Measurements from ENCODE around the gene DAD1.
"Not testable (repeated sequence)": the region's sequence is repeated elsewhere in the genome, so short reads cannot be mapped to it uniquely, and the experiment has no call there.

Gene DAD1

GRCh38 chr14:22598896-22599244 is 9.8 kb upstream of the DAD1 start:
- DNase-seq (ENCODE audit: low read depth), result peak; percentile 7

- DNase-seq (ENCODE audit: low read depth), result peak; percentile 26
Observed at GRCh38 chr14:22598099-22598895, 9.3 kb upstream of the DAD1 start, which contains the start of gene ABHD4. TSS of gene ABHD4 (plus strand) at chr14:22598300. CDS start at chr14:22598307, 7 bp downstream.

- DNase-seq (ENCODE audit: low read depth), result no peak
Observed at GRCh38 chr14:22597771-22598098, 8.7 kb upstream of the DAD1 start.

GRCh38 chr14:22597265-22597664 is 8.2 kb upstream of the DAD1 start:
- no peak for DNase-seq (ENCODE audit: low read depth)

GRCh38 chr14:22596354-22596879 is 7.4 kb upstream of the DAD1 start:
- no peak for DNase-seq (ENCODE audit: low read depth)

- no peak for DNase-seq (ENCODE audit: low read depth)
Observed at GRCh38 chr14:22594156-22594716, 5.2 kb upstream of the DAD1 start.

GRCh38 chr14:22593601-22594000 is 4.6 kb upstream of the DAD1 start:
- no peak for DNase-seq (ENCODE audit: low read depth)

- DNase-seq (ENCODE audit: low read depth), result no peak
Observed at GRCh38 chr14:22593189-22593588, 4.2 kb upstream of the DAD1 start.

- no peak for DNase-seq (ENCODE audit: low read depth)
Observed at GRCh38 chr14:22588526-22589095, 413 bp downstream of the DAD1 start.

GRCh38 chr14:22587677-22588422 is 1.2 kb downstream of the DAD1 start:
- DNase-seq (ENCODE audit: low read depth), result not testable (repeated sequence)

GRCh38 chr14:22587247-22587646 is 1.8 kb downstream of the DAD1 start:
- no peak for DNase-seq (ENCODE audit: low read depth)

- DNase-seq (ENCODE audit: low read depth), result no peak
Observed at GRCh38 chr14:22583994-22584393, 5.0 kb downstream of the DAD1 start.

- no peak for DNase-seq (ENCODE audit: low read depth)
Observed at GRCh38 chr14:22580625-22581024, 8.4 kb downstream of the DAD1 start.

GRCh38 chr14:22579881-22580280 is 9.1 kb downstream of the DAD1 start:
- no peak for DNase-seq (ENCODE audit: low read depth)

GRCh38 chr14:22579236-22579635 is 9.8 kb downstream of the DAD1 start:
- no peak for DNase-seq (ENCODE audit: low read depth)

GRCh38 chr14:22577334-22577908 is 11.6 kb downstream of the DAD1 start:
- no peak for DNase-seq (ENCODE audit: low read depth)

- no peak for DNase-seq (ENCODE audit: low read depth)
Observed at GRCh38 chr14:22573804-22574203, 15.2 kb downstream of the DAD1 start.

GRCh38 chr14:22572562-22573058 is 16.4 kb downstream of the DAD1 start:
- no peak for DNase-seq (ENCODE audit: low read depth)

- DNase-seq (ENCODE audit: low read depth), result peak; percentile 65
Observed at GRCh38 chr14:22570132-22570949, 18.7 kb downstream of the DAD1 start.

- no peak for DNase-seq (ENCODE audit: low read depth)
Observed at GRCh38 chr14:22569737-22570131, 19.3 kb downstream of the DAD1 start.

- no peak for DNase-seq (ENCODE audit: low read depth)
Observed at GRCh38 chr14:22569106-22569736, 19.8 kb downstream of the DAD1 start.
